Nucleus accumbens (tissue), 56 donors: ENCODE measurements around the gene QARS1.

Experiments
- DNase-seq, 56 donors: peaks; one replicate each; lab custom pipeline; 2025; lab: John Stamatoyannopoulos, UW

QARS1 gene

DNA sequence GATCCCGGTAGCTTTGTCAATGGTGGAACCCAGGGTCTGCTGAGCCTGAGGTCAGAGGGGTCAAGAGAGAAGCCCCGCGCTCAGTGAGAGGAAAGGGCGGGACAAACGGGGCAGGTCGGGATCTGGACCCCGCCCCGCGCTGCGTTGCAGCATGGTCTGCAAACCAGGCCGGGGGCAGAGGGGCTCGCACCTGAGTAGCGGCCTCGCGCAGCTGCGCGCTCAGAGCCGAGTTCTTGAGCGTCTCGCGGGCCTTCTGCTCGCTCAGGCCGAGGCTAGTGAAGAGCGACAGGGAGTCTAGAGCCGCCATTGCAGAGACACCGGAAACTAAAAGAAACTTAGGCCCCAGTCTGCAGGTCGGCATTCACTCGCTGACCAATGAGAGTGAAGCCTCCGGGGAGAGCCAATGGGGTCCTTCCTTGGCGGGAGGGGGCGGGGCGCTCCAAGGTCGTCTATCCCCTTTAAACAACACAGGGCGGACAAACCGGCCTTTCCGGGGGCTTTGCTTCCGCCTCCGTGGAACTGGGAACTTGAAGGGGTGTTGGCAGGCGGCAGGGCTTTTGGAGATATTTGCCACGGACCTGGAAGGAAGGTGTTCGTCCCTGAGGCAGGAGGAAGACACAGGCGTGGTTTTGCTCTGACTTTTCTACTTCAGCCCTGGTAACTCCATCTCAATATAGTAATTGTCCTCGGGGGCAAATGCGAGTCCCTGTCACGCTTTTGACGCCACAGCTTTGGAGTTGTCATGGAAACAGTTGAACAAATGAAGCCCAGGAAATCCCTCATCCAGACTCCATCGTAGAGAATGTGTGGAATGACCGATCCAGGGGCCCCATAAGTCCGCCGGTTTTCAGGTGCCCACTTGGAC lies at the start of gene QARS1:
Gene QARS1 (minus strand): TSS at position 331 of the 865 bp plus-strand sequence. CDS start 24 bp downstream, at position 307.
- DNase-seq, result peak; percentile 45 to 96 (median 88)

DNA sequence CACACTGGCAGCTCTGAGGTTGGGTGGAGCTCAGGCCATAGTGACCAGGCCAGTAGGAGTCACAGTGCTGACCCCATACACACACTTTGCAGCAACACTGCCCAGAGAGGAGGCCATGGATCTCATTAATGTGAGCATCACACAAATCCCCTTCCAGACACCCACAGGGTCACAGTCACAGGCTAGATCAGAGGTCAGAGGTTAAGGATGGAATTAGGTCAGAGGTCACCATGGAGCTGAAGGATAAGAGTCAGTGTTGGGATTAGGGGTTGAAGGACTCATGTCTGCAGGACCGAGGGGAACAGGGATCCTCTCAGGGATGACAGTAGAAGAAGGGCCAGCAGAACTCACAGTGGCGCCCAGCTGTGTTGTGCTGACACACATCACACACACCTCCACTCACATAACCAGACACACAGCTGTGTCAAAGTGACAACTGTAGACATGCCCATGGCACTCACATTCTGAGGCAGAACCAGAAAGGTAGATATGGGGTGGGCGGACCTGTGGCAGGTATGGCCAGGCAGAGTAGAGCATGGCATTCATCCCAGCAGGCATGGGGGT lies 48.9 kb upstream of the QARS1 start:
- no peak for DNase-seq

DNA sequence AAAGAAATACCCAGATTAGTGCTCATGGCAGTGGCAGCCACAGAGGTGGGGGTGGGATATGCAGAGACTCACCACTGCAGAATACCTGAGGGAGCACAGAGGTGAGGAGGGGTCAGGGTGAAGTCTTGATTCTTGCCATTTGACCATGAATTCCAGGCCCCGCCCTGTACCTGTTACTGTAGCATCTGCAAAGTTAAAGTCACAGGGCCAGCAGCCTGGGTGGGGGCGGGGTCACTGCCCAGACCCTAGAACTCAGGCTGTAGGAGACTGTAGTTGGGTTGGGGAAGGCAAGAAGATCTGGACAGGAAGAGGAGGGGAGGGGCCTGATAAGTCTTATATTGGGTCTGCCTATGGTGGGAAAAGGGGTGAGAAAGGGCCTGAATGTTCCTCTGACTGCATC lies 47.1 kb upstream of the QARS1 start:
- no peak for DNase-seq

DNA sequence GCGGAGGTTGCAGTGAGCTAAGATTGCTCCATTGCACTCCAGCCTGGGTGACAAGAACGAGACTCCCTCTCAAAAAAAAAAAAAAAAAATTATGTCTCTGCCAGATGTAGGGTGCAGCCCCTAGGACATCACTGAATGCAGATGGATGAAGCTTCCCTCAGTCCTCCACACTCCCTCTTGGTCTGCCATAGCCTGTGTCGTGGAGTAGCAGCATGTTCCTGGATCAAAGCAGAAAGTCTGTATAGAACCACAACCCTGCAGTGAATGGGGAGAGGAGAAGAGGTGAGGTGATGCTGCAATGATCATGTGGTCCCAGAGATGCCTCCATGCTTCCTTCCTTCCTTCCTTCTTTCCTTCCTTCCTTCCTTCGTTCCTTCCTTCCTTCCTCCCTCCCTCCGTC lies 43.6 kb upstream of the QARS1 start:
- no peak for DNase-seq

DNA sequence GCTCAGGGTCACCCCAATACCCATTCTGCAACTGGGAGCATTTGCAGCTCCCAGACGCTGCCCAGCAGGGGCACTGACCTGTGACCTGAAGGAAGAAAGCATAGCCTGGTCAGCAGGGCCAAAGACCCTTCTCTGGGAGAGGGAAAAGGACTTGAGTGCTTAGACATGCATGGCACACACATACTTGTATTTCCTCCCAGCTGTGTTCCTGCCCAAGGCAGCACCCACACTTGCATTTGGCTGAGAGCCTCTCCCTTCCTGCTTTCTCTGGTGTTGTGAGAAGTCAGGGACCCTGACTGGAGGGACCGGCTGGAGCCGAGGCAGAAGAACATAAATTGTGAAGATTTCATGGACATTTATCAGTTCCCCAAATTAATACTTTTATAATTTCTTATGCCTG lies 35.5 kb upstream of the QARS1 start:
- no peak for DNase-seq

DNA sequence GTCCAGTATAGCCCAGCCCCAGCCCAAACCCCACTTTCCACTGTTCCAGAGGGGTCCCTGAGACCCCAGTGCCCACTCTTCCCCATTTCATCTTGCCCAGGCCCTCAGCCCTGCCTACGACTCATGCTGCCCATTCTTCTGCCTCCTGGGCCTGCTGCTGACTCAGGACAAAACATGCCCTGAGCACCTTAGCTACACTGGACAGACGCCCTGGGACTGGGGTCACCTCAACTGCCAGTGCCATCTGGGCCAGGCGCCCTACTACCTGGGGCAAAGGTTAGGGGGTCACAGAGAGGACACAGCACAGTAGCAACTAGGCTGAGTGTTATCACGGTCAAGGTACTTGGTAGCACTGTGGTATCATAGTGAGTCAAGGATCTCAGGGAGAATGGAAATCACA lies 30.9 kb upstream of the QARS1 start:
- no peak for DNase-seq

DNA sequence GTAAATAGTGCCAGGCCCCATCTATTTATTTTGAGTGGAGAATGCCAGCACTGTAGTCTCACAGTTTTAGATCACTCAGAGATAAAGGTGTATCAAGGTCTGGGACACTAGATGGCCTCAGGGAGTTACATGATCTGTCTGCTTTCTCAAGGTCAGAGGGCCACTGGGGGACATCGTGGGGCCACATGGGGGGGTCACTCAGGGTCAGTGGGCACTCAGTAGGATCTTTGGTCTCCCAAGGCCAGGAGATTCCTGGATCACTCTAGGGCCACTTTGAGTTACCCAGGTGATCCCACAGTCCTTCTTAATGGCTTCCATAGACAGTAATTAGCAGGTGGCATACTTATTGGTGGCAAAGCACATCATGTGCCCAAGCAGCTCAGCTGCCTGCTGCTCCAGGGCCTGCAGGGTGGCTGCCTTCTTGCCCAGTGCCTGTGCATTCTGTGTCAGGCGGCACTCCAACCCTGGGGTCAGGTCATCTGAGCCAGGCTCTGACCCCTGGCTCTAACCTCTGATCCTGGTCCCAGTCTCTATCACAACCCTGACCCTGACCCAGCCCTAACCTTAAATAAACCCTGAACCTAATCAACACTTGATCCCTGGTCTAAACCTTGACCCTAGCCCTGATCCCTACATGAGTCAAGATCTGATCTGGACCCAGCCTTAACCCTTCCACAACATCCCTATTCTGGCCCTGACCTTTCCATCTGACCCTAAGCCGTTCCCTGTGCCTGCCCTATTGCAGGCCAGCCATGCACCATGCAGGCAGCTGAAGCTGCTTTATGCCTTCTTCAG lies 30.1 kb upstream of the QARS1 start:
- DNase-seq, result no peak

DNA sequence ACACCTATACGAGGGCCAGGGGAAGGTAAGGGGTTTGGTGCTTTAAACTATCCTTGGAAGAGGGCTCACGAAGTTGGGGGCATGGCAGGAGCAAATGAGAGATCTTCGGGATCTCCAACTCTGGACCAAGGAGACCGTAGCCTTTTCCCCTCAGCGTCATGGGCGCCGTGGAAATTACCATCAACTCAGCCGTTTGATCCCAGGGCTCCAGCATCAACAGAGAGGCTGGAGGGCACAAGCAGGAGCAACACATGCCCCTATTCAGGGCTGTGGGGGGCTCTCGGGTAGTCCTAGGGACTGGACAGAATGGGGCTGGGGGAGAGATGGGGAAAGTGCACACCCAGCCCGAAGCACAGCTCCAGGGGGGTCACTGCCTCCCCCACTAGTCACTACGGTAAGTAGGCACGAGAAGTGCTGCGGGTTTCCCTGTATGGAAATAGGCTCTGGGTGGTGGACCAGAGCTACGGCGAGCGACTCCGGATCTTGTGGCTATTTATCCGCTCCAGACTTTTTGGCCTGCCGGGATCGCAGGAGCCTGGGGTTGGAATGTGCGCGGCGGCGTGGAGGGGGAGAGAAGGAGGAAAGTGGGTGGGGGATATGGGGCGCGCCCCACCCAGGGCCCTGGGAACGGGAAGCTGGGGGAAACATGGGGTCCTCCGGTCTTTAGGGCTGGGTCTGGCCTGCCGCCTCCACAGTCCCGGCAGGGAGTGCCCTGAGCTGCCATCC lies 28.8 kb upstream of the QARS1 start:
- DNase-seq, result peak in 55 of 56 donors; percentile 9 to 86 (median 55)

DNA sequence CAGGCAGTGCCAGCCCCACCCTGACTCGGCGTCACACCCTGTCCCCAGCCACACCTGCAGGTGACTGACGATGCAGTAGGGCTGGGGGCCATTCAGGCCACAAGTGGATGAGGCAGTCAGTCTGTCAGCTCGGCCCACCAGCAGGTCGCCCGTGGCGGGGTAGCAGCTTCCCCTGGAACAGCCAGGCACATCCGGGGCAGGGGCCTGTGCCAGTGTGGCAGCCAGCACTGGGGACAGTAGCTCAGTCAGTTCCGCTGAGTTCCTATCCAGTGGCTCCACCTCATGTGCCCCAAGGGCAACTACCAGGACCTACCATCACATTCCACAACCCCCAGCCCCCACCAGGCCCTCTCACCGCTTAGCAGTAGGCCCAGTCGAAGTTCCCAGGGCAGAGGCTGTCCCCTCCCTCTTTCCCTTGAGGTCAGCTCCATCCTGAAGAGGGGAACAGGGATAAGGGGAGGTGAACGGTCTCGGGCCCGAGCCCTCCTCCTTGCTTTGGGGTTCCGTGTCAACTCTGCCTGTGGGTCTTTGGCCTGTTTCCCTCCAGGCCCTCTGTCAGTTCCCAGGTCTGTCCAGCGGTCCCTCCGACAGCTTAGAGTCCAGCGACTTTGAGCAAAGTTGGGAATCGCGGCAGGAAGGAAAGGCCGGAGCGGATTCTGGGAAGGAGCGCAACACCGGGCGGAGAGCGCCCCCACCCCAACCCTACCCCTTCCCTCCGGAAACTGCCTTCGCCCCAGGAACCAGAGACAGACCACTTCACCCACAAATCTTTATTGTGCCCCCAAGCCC lies 28.1 kb upstream of the QARS1 start, which contains the start of gene LAMB2:
Gene LAMB2 (minus strand): TSS at position 614 of the 789 bp plus-strand sequence. CDS start 183 bp downstream, at position 431.
- peak in 43 of 56 donors; percentile 4 to 73 (median 40) for DNase-seq

DNA sequence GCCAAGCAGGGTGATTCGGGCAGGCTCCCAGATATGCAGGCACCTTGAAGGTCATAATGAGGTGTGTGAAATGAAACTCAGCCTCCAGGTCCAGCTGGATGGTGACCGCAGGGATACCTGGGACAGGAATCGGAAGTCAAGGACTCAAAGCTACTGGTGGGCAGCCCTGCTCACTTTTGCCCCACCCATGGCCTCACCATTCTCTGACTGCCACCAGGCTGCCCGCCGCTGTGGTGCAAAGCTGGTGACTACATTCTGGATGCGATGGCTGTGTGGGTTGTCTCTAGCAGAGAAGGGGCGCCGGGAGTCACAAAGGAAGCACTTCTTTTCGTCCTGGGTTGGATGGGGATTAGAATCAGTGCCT lies 27.5 kb upstream of the QARS1 start:
- no peak for DNase-seq

DNA sequence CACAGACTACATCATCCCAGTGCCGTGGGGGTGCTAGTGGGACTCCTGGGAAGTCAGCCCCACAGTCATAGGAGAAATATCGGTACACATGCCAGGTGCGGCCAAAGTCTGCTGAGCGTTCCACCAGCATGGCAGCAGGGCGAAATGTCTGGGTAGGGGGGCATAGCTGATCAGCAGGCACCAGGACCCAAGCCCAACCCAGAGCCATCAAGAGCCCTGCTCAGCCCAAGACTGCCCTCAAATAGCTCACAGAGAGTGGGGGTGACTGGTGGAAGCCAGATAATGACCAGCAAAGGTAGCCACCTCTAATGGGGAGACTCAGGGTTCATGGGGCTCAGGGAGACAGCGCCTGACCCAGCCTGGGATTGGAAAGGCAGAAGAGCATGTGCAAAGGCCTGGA lies 27.0 kb upstream of the QARS1 start:
- no peak for DNase-seq

DNA sequence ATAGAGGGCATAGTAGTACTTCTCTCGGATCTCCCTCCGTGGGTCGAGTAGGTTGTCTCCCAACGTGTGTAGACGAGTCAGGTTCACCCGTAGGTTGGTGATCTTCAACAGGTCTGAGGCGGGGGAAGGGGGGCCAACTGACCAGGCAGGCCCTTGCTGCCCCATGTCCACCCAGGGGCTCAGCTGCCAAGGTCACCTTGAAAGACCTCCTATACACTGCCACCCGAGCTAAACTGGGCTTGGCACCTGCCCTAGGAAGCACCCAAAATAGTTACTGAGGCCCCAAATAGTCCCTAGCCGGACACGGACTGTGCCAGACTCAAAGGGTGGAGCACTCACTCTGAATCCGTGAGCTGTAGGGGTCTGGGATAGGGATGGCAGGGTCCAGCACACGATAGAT lies 26.5 kb upstream of the QARS1 start:
- no peak for DNase-seq

DNA sequence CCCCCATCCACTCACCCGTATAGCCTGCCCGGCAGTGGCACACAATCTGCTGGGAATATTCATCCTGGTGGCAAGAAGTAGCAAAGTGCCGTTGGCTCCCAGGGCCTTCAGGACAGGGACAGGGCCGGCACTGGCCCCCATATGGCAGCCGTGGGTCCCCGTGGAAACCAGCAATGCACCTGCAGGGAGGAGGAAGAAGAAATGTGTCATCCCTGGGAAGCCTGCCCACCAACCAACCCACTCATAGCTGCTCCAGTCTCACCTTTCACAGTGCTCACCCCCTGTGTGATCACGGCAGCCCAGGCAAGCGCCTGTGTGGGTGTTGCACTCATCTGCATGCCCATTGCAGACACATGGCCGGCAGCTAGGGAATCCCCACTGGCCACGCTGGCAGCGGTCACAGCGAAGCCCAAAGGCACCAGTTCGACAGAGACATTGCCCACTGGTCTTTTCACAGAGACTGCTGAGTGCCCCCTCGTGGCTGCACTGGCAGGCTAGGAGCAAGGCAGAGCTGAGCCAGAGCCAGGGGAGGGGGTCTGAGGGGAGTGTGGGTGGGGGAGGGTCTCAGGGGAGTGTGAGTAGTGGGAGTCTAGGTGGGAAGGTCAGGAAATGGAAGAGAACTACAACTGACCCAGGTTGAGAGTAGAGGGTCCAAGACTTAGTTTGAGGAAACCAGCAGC lies 20.6 kb upstream of the QARS1 start:
- peak in 20 of 56 donors; percentile 7 to 70 (median 29) for DNase-seq

DNA sequence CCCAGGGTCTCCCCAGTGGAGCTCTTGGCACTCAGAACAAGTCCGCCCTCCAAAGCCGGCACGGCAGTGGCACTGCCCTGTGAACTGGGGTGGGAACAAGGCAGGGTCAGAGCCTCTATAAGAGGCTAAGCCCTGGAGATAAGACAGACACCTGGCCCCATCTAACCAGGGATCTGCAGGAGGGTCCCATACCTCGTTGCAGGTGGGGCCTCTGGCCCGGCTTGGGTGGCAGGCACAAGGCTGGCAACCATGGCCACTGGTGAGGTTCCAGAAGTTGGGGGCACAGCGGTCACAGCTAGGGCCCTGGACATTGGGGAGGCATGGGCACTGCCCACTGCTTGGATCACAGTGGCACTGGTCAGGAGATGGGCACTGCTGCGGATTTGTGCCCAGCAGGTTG lies 19.6 kb upstream of the QARS1 start:
- DNase-seq, result no peak

DNA sequence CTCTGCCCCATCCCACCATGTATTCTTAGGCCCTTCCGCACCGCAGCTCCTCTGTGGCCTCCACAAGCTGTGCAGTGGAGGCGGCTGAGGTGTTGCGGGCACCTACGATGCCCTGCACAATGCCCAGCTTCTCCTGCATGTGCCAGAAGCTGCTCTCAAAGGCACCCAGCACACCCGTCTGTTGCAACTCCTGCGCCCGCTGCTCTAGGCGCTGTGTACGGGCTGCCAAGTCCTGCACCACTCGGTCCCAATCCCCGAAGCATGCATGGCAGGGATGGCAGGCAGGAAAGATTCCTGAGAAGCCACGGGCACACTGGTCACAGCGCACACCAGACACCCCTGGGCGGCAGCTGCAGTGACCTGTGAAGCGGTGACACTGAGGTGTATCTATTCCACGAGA lies 19.1 kb upstream of the QARS1 start:
- no peak for DNase-seq

DNA sequence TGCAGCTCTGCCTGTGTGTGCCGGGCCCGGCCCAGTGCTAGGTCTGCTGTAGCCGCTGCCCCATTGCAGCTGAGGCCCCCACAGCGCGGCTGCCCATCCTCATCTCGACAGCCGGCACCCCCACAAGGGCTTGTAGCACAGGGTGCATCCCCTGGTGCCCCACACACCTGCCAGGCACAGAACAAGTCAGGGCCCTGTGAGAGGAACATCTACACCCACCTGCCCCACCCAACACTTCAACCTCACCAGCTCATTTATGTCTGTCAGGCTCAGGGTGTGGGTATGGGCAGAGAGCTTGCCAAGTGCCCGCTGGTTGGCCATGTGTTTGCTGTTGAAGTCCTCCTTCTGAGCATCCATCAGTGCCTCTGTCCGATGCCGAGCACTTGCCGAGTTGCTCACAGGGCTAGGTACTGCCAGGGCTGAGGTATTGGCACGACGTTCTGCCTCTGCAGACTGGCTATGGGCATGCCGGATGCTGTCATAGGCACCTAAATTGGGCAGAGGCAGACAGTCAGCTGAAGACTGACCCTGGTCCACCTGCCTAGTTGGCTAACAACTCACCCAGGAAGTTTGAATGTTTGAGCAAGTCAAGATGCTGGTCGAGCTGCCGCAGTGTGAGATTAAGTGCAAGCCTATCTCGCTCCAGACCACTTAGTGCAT lies 18.5 kb upstream of the QARS1 start:
- peak in 2 of 56 donors; percentile 4 to 7 for DNase-seq

DNA sequence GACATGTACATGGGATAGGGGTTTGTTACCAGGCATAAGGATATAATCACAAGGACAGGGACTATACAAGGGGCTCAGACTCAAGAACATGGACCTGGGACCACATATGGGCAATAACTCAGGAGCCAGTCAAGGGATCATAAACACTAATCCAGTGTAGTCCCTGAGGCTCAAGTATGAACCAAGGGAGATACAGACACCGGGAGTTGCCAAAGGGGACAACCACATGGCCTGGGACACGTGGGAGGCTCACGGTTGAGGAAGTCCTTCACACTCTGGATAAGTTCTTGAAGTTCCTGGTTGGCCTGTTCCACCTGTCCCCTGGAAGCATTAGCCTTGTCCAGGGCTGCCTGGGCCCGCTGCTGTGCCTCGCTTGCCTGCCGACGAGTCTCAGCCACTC lies 17.9 kb upstream of the QARS1 start:
- no peak for DNase-seq

DNA sequence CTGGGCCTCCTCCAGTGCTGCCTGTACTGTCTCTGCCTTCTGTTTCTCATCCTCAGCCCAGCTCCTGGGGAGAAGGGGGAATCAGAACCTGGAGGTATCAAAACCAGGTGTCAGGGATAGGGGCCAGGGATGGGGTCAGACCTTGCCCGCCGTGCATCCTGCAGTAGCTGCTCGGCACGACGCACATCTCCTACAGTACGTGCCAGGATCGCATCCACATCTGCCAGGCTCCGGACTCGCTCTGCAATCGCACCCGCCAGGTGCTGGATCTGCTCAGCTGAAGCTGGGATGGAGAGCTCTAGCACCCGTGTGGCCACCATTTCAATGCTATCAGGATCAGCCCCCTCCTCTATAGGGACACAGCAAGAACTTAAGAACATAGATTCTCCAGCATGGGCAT lies 17.5 kb upstream of the QARS1 start:
- DNase-seq, result no peak
